ENCODE data around the gene HOXA11. TPM values are rescaled to one million over a fixed set of nuclear protein-coding genes. Genes with fewer than 3 reads are reported as not detected.

Gene HOXA11
- not detected for total RNA-seq
- not detected for total RNA-seq (2013)

- Mint-ChIP-seq H3K9me3 (no peaks in the 10 kb centered on the region), H3K27me3 (ENCODE audit: low read depth in 2 of 2) (peaks cover 74 to 82% of the 10 kb centered on the region in 2 donors), H3K4me1 (peaks cover 44 to 58% of the 10 kb centered on the region in 2 donors), H3K36me3 (no peaks in the 10 kb centered on the region), H3K27ac (peak within 1 kb of the TSS; percentile 31 to 58), H3K4me3 (peak within 1 kb of the TSS; percentile 81)
- WGBS (ENCODE audit: insufficient coverage): 6% methylated on average over 43 of the region's 43 CpGs
- Histone ChIP-seq H3K4me3 (ENCODE audit: low read length) (peak within 1 kb of the TSS; percentile 30), H3K4me1 (ENCODE audit: control insufficient read depth, insufficient read depth, low read length) (peaks cover 56% of the 10 kb centered on the region), H3K9me3 (ENCODE audit: control insufficient read depth, insufficient read depth, low read length) (no peaks in the 10 kb centered on the region), H3K27ac (ENCODE audit: low read length) (no peak within 1 kb of the TSS), H3K27me3 (ENCODE audit: control insufficient read depth, insufficient read depth, low read length) (peaks cover 90% of the 10 kb centered on the region), H3K36me3 (ENCODE audit: control insufficient read depth, insufficient read depth, low read length) (no peaks in the 10 kb centered on the region)
- ATAC-seq (peak in 2 of 3 donors; percentile 16 to 24), DNase-seq (peak; percentile 16 to 53)
- intact Hi-C loops (cut with micrococcal nuclease): loop anchor here (2.0 to 5.0 kb wide), 2 partner anchors 20 to 33 kb away; partner anchors contain the start of genes HOXA3 and HOXA9
- TF ChIP-seq CTCF (IDR thresholded peaks at IDR 0.05): no peak
These were observed at the start of gene HOXA11 for GRCh38 chr7:27185013-27185853. Gene HOXA11, minus strand, starts transcription at chr7:27185232. Its CDS starts 88 bp downstream, at chr7:27185144.

GRCh38 chr7:27229448-27229847, 44.4 kb upstream of the HOXA11 start:
- no peaks in the 10 kb centered on the region for H3K9me3 Mint-ChIP-seq
- no peaks in the 10 kb centered on the region for H3K4me1 ChIP-seq (ENCODE audit: control insufficient read depth, insufficient read depth, low read length)
- no peak overlapping the region for H3K4me3 ChIP-seq (ENCODE audit: low read length)
- intact Hi-C loops (cut with micrococcal nuclease): no loop called here
- no peaks in the 10 kb centered on the region for H3K36me3 ChIP-seq (ENCODE audit: control insufficient read depth, insufficient read depth, low read length)
- no peaks in the 10 kb centered on the region for H3K4me1 Mint-ChIP-seq
- DNase-seq: no peak
- no peak overlapping the region for H3K27ac Mint-ChIP-seq
- H3K27me3 Mint-ChIP-seq (ENCODE audit: low read depth in 2 of 2): peaks cover 42 to 65% of the 10 kb centered on the region in 2 donors
- no peak overlapping the region for H3K27ac ChIP-seq (ENCODE audit: low read length)
- TF ChIP-seq CTCF (IDR thresholded peaks at IDR 0.05): no peak
- 83% methylated on average over 4 of the region's 4 CpGs for WGBS (ENCODE audit: insufficient coverage)
- no peaks in the 10 kb centered on the region for H3K9me3 ChIP-seq (ENCODE audit: control insufficient read depth, insufficient read depth, low read length)
- ATAC-seq: no peak
- no peak overlapping the region for H3K4me3 Mint-ChIP-seq
- no peaks in the 10 kb centered on the region for H3K36me3 Mint-ChIP-seq
- peaks cover 26% of the 10 kb centered on the region for H3K27me3 ChIP-seq (ENCODE audit: control insufficient read depth, insufficient read depth, low read length)

- no peak overlapping the region for H3K4me3 ChIP-seq (ENCODE audit: low read length)
- H3K27ac ChIP-seq (ENCODE audit: low read length): no peak overlapping the region
- H3K4me3 Mint-ChIP-seq: no peak overlapping the region
- intact Hi-C loops (cut with micrococcal nuclease): no loop called here
- peaks cover 57% of the 10 kb centered on the region for H3K27me3 ChIP-seq (ENCODE audit: control insufficient read depth, insufficient read depth, low read length)
- H3K27me3 Mint-ChIP-seq (ENCODE audit: low read depth in 2 of 2): peaks cover 54 to 84% of the 10 kb centered on the region in 2 donors
- DNase-seq (no peak), ATAC-seq (no peak)
- no peak overlapping the region for H3K27ac Mint-ChIP-seq
- H3K36me3 Mint-ChIP-seq: no peaks in the 10 kb centered on the region
- WGBS (ENCODE audit: insufficient coverage): 9% methylated on average over 61 of the region's 61 CpGs
- no peaks in the 10 kb centered on the region for H3K36me3 ChIP-seq (ENCODE audit: control insufficient read depth, insufficient read depth, low read length)
- H3K9me3 Mint-ChIP-seq: no peaks in the 10 kb centered on the region
- H3K4me1 Mint-ChIP-seq: peaks cover 8% of the 10 kb centered on the region in 2 donors
- H3K4me1 ChIP-seq (ENCODE audit: control insufficient read depth, insufficient read depth, low read length): peaks cover under 1% of the 10 kb centered on the region
- H3K9me3 ChIP-seq (ENCODE audit: control insufficient read depth, insufficient read depth, low read length): no peaks in the 10 kb centered on the region
- no peak for TF ChIP-seq CTCF (IDR thresholded peaks at IDR 0.05)
These were observed 40.2 kb upstream of the HOXA11 start for GRCh38 chr7:27224983-27225934.

All from natural killer cell (primary cell).